T-cell (primary cell): ENCODE data around the gene FAT1. TPM values are rescaled to one million over a fixed set of nuclear protein-coding genes. Genes with fewer than 3 reads are reported as not detected.
A peak's percentile ranks its signal among the peaks of the same experiment; 100 is the strongest.

Experiments
- ATAC-seq, 4 experiments: fragments of 200-7000 bp in 3 of 4; fragments of 150-1000 bp in 1 of 4; cut with Tn5 transposase; replicated peaks in 1 of 4; 1 replicate in 3 of 4; 2 replicates in 1 of 4; pipeline ENCODE4 v1.10.0; 2021; ENCODE audit warnings: moderate library complexity in 3 of 4, mild to moderate bottlenecking in 2 of 4, moderate number of reproducible peaks in 1 of 4
- CTCF ChIA-PET, 2 donors: fragments of 300-600 bp; sonication (Branson Sonifier 250); formaldehyde crosslinking; loops; one replicate each; lab custom pipeline; 2022; ENCODE audit warnings: antibody characterized with exemption in 2 of 2; lab: Charles Lee
- POLR2A ChIA-PET, 2 donors: fragments of 300-600 bp; sonication (Branson Sonifier 250); formaldehyde crosslinking; loops; one replicate each; lab custom pipeline; 2022; ENCODE audit warnings: antibody characterized with exemption in 2 of 2; lab: Charles Lee
- DNase-seq, 35 experiments: peaks; one replicate each; pipeline versions ENCODE4 v3.0.0 to v3.0.0-alpha.2; 2013 to 2023
- H3K27ac ChIP-seq: one replicate; pipeline ENCODE4 v1.5.1; 2013; ENCODE audit warnings: low read length
- H3K27me3 ChIP-seq, 2 experiments: replicated peaks in 1 of 2; 1 replicate in 1 of 2; 2 replicates in 1 of 2; pipeline versions ENCODE4 v1.6.1 to v1.7.0; 2013; ENCODE audit warnings: low read length in 1 of 2, mixed read lengths in 1 of 2; ENCODE audit not compliant: control insufficient read depth in 2 of 2, insufficient read depth in 2 of 2; ENCODE audit errors: extremely low read depth in 1 of 2
- H3K36me3 ChIP-seq, 2 donors: 1 replicate in 1 of 2; 2 replicates in 1 of 2; pipeline versions ENCODE4 v1.6.1 to v1.7.0; 2013; ENCODE audit warnings: low read length in 1 of 2; ENCODE audit not compliant: control insufficient read depth in 2 of 2, insufficient read depth in 1 of 2; ENCODE audit errors: extremely low read depth in 1 of 2
- H3K4me1 ChIP-seq, 2 experiments: 1 replicate in 1 of 2; 2 replicates in 1 of 2; pipeline versions ENCODE4 v1.6.1 to v1.7.0; 2013; ENCODE audit warnings: low read length in 2 of 2, mixed read lengths in 1 of 2; ENCODE audit not compliant: insufficient read depth in 2 of 2, control insufficient read depth in 1 of 2; ENCODE audit errors: extremely low read depth in 1 of 2
- H3K4me3 ChIP-seq, 2 donors: 1 replicate in 1 of 2; 2 replicates in 1 of 2; pipeline versions ENCODE4 v1.5.1 to v1.7.0; 2013; ENCODE audit warnings: mild to moderate bottlenecking in 2 of 2, low read length in 1 of 2, moderate library complexity in 1 of 2; ENCODE audit not compliant: control insufficient read depth in 1 of 2; ENCODE audit errors: extremely low read depth in 1 of 2
- H3K9me3 ChIP-seq: 2 replicates; pipeline ENCODE4 v1.7.0; 2013
- H3K27ac Mint-ChIP-seq, 2 donors: one replicate each; pipeline ENCODE4 v1.8.0; 2020 to 2021; ENCODE audit warnings: mild to moderate bottlenecking in 2 of 2, mixed read lengths in 2 of 2
- H3K27me3 Mint-ChIP-seq, 2 donors: one replicate each; pipeline ENCODE4 v1.8.0; 2021 to 2022; ENCODE audit warnings: mixed read lengths in 2 of 2
- H3K36me3 Mint-ChIP-seq: one replicate; pipeline ENCODE4 v1.8.0; 2021; ENCODE audit warnings: mixed read lengths
- H3K4me1 Mint-ChIP-seq, 3 donors: one replicate each; pipeline ENCODE4 v1.8.0; 2020 to 2022; ENCODE audit warnings: mixed read lengths in 3 of 3, mild to moderate bottlenecking in 1 of 3
- H3K4me3 Mint-ChIP-seq, 3 donors: one replicate each; pipeline ENCODE4 v1.8.0; 2020 to 2022; ENCODE audit warnings: mild to moderate bottlenecking in 3 of 3, mixed read lengths in 3 of 3, moderate library complexity in 3 of 3
- H3K9me3 Mint-ChIP-seq, 3 donors: one replicate each; pipeline ENCODE4 v1.8.0; 2020 to 2022; ENCODE audit warnings: mixed read lengths in 3 of 3
- WGBS: methylation state at CpG from one replicate; pipeline ENCODE4 v1.1.5; 2013; ENCODE audit warnings: missing lambda C conversion rate; ENCODE audit not compliant: insufficient coverage; 5-methylcytosine and 5-hydroxymethylcytosine counted together
- total RNA-seq, 35 experiments: library from RNA in 6 of 35; stranded (reverse) in 6 of 35; fragments of 120-200 nt in 1 of 35; gene quantifications; one replicate each; pipeline versions ENCODE4 v1.2.1 to v1.2.4 and lab custom pipeline; 2013 to 2026

Gene FAT1
- total RNA-seq, 5 donors from 2014 or later (not counting 1 experiment from before 2014, with no cell fraction given): 1.0 to 1.5 (median 1.5) TPM; not detected in 2

DNA sequence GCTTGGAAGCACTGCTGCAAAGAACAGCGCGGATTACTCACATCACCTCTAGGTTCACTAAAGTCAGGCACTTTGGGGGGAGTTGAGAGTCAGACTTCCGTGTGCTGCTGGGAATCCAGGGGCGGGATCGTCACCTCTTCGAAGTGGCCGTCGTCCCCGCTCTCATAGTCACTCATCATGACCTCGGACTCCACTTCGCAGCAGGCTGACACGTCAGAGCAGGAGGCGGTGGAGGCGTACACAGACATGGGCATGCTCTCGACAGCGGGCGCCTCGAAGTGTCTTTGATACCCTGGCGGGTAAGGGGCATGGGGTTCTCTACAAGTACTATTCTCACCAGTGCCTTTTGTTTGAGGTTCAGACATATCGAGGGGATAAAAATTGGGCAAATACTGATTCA lies 135.2 kb downstream of the FAT1 start:
- DNase-seq (no peak), ATAC-seq (no peak)
- Mint-ChIP-seq H3K4me3 (no peak overlapping the region), H3K27ac (no peak overlapping the region), H3K9me3 (no peaks in the 10 kb centered on the region), H3K36me3 (no peaks in the 10 kb centered on the region), H3K27me3 (no peaks in the 10 kb centered on the region), H3K4me1 (no peaks in the 10 kb centered on the region)
- no peaks in the 10 kb centered on the region for H3K4me1 ChIP-seq
- ChIA-PET POLR2A (no interaction called here), CTCF (interaction anchor here in 1 of 2 donors (1.3 kb wide), 1 partner anchor 523 kb away, joined by 3 read pairs; no protein-coding TSS in a partner anchor)
- H3K36me3 ChIP-seq: no peaks in the 10 kb centered on the region
- H3K9me3 ChIP-seq: no peaks in the 10 kb centered on the region
- no peaks in the 10 kb centered on the region for H3K27me3 ChIP-seq
- no peak overlapping the region for H3K4me3 ChIP-seq
- 94% methylated on average over 19 of the region's 20 CpGs for WGBS
- H3K27ac ChIP-seq: no peak overlapping the region

GRCh38 chr4:186587416-186588018 lies 136.1 kb downstream of the FAT1 start:
- no CpG with 5 or more reads among the region's 4 CpGs for WGBS
- H3K27me3 Mint-ChIP-seq: no peaks in the 10 kb centered on the region
- H3K36me3 Mint-ChIP-seq: no peaks in the 10 kb centered on the region
- H3K9me3 ChIP-seq: no peaks in the 10 kb centered on the region
- H3K27ac Mint-ChIP-seq: no peak overlapping the region
- H3K27ac ChIP-seq: no peak overlapping the region
- POLR2A ChIA-PET: interaction anchor here in 1 of 2 donors (0.7 kb wide), 1 partner anchor 28 kb away, joined by 3 read pairs; no protein-coding TSS in a partner anchor
- DNase-seq (peak in 31 of 35 experiments; percentile 5 to 67 (median 40)), ATAC-seq (no peak)
- H3K4me1 Mint-ChIP-seq: no peaks in the 10 kb centered on the region
- no peaks in the 10 kb centered on the region for H3K4me1 ChIP-seq
- CTCF ChIA-PET: interaction anchor here (0.7 to 1.7 kb wide), 16 partner anchors 10 to 991 kb away, joined by 3 to 28 read pairs (median 4); partner anchors contain the start of gene TLR3 (in 1 of the 2)
- H3K27me3 ChIP-seq: no peaks in the 10 kb centered on the region
- H3K36me3 ChIP-seq: no peaks in the 10 kb centered on the region
- peaks cover under 1 to 2% (median 1%) of the 10 kb centered on the region in 3 donors for H3K9me3 Mint-ChIP-seq
- H3K4me3 Mint-ChIP-seq: no peak overlapping the region
- no peak overlapping the region for H3K4me3 ChIP-seq

DNA sequence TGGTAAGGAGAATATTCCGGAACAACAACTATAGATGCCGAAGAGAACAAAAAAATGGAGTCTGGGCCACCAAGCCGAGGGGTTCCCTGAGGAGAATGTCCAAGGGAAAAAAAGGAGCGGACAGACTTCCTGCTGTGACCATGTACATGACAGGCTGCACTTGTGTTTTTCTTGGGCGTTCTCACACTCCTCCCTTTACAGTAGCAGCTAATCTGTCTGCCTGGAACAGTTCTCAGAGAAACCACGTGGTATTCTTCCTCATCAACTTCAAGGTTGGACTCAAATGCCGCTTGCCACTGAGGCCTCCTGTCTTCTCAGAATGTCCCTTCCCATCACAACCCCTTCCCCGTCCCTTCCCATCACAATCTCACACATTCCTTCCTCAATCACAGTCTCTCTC lies 137.5 kb downstream of the FAT1 start:
- no peaks in the 10 kb centered on the region for H3K27me3 ChIP-seq
- H3K4me1 ChIP-seq: no peaks in the 10 kb centered on the region
- no peaks in the 10 kb centered on the region for H3K36me3 ChIP-seq
- no peaks in the 10 kb centered on the region for H3K27me3 Mint-ChIP-seq
- no peak overlapping the region for H3K27ac Mint-ChIP-seq
- H3K4me3 Mint-ChIP-seq: no peak overlapping the region
- peaks cover 4 to 11% (median 6%) of the 10 kb centered on the region in 3 donors for H3K9me3 Mint-ChIP-seq
- 79% methylated on average over 7 of the region's 8 CpGs for WGBS
- no peak overlapping the region for H3K4me3 ChIP-seq
- no peak for ATAC-seq
- no peaks in the 10 kb centered on the region for H3K4me1 Mint-ChIP-seq
- no peak overlapping the region for H3K27ac ChIP-seq
- H3K9me3 ChIP-seq: no peaks in the 10 kb centered on the region
- ChIA-PET CTCF (interaction anchor here in 1 of 2 donors (1.1 to 1.7 kb wide), 2 partner anchors 287 to 289 kb away, joined by 6 to 7 read pairs; no protein-coding TSS in a partner anchor), POLR2A (no interaction called here)
- H3K36me3 Mint-ChIP-seq: no peaks in the 10 kb centered on the region
- no peak for DNase-seq

GRCh38 chr4:186584912-186585311 lies 138.7 kb downstream of the FAT1 start:
- WGBS: 65% methylated on average over 2 of the region's 6 CpGs
- no peak overlapping the region for H3K27ac Mint-ChIP-seq
- no peak for ATAC-seq
- H3K9me3 ChIP-seq: no peaks in the 10 kb centered on the region
- H3K27me3 Mint-ChIP-seq: no peaks in the 10 kb centered on the region
- DNase-seq: no peak
- ChIA-PET POLR2A (no interaction called here), CTCF (no interaction called here)
- H3K27me3 ChIP-seq: no peaks in the 10 kb centered on the region
- no peaks in the 10 kb centered on the region for H3K4me1 ChIP-seq
- H3K36me3 ChIP-seq: no peaks in the 10 kb centered on the region
- no peak overlapping the region for H3K27ac ChIP-seq
- H3K9me3 Mint-ChIP-seq: peaks cover 4 to 11% (median 6%) of the 10 kb centered on the region in 3 donors
- no peak overlapping the region for H3K4me3 Mint-ChIP-seq
- no peak overlapping the region for H3K4me3 ChIP-seq
- H3K4me1 Mint-ChIP-seq: no peaks in the 10 kb centered on the region
- no peaks in the 10 kb centered on the region for H3K36me3 Mint-ChIP-seq

DNA sequence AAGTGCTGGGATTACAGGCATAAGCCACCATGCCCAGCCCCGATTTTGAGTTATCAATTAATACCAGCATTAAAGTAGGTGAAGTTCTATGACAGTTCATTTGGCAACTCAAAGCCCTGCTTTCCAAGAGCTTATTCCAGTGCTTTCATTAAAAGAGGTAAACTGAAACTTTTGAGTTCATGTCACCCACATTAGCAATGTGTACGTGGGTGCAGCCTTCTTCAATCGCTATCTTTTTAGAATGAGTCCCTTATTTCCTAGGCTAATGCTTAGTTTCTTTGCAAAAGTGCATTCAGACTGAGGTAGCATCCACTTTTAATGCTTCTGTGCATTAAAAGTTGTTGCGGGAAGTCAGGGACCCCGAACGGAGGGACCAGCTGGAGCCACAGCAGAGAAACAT lies 142.2 kb downstream of the FAT1 start:
- Mint-ChIP-seq H3K9me3 (peaks cover 4 to 11% (median 6%) of the 10 kb centered on the region in 3 donors), H3K4me3 (no peak overlapping the region), H3K4me1 (no peaks in the 10 kb centered on the region), H3K27ac (no peak overlapping the region), H3K27me3 (no peaks in the 10 kb centered on the region), H3K36me3 (no peaks in the 10 kb centered on the region)
- ChIA-PET POLR2A (no interaction called here), CTCF (interaction anchor here in 1 of 2 donors (0.6 kb wide), 1 partner anchor 441 kb away, joined by 5 read pairs; no protein-coding TSS in a partner anchor)
- Histone ChIP-seq H3K27me3 (no peaks in the 10 kb centered on the region), H3K27ac (no peak overlapping the region), H3K9me3 (no peaks in the 10 kb centered on the region), H3K4me1 (no peaks in the 10 kb centered on the region), H3K4me3 (no peak overlapping the region), H3K36me3 (no peaks in the 10 kb centered on the region)
- 80% methylated on average over 1 of the region's 6 CpGs for WGBS
- DNase-seq (no peak), ATAC-seq (no peak)

DNA sequence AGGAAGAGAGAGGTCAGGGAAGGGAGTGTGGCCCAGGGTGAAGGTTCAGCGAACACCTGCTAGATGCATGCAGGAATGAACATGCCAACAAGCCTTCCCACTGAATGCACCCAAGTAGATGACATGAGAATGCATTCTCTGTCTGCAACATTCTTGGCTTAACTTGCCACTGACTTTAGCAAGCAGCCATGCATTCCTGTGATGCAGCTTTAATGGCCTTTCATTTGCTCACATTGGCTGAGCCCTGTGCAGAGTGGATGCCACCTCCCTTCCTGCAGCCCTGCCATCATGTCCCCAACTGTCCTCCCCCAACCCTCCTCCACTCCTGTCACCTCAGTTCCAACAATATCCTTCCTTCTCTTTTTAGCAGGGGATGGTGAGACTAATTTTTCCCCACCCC lies 143.0 kb downstream of the FAT1 start:
- peaks cover 4 to 11% (median 6%) of the 10 kb centered on the region in 3 donors for H3K9me3 Mint-ChIP-seq
- 80% methylated on average over 1 of the region's 1 CpG for WGBS
- no peaks in the 10 kb centered on the region for H3K27me3 Mint-ChIP-seq
- CTCF ChIA-PET: interaction anchor here in 1 of 2 donors (0.6 kb wide), 2 partner anchors 348 to 441 kb away, joined by 3 to 5 read pairs; no protein-coding TSS in a partner anchor
- no peak overlapping the region for H3K27ac Mint-ChIP-seq
- Histone ChIP-seq H3K36me3 (no peaks in the 10 kb centered on the region), H3K27ac (no peak overlapping the region), H3K9me3 (no peaks in the 10 kb centered on the region), H3K4me3 (no peak overlapping the region), H3K4me1 (no peaks in the 10 kb centered on the region), H3K27me3 (no peaks in the 10 kb centered on the region)
- no peaks in the 10 kb centered on the region for H3K4me1 Mint-ChIP-seq
- no peak for ATAC-seq
- POLR2A ChIA-PET: no interaction called here
- DNase-seq: no peak
- no peaks in the 10 kb centered on the region for H3K36me3 Mint-ChIP-seq
- no peak overlapping the region for H3K4me3 Mint-ChIP-seq
